Esophagus squamous epithelium (tissue), 4 donors: Measurements from ENCODE around the gene DPP4.

Experiments used
- CTCF ChIP-seq, 6 experiments: fragments of 450-650 bp in 4 of 6; fragments of 200-600 bp in 2 of 6; sonication (generic) in 2 of 6; IDR thresholded peaks; one replicate each; pipeline ENCODE4 v1.5.1; 2016 to 2019; ENCODE audit warnings: antibody characterized with exemption in 6 of 6, mild to moderate bottlenecking in 4 of 6, moderate library complexity in 4 of 6
- POLR2A ChIP-seq, 4 donors: fragments of 450-650 bp; IDR thresholded peaks; one replicate each; pipeline ENCODE4 v1.6.1; 2017; ENCODE audit warnings: antibody characterized with exemption in 4 of 4, mild to moderate bottlenecking in 4 of 4, moderate library complexity in 3 of 4

GRCh38 chr2:162092008-162092390, 18.0 kb upstream of the DPP4 start:
- TF ChIP-seq CTCF (IDR thresholded peaks at IDR 0.05) (no peak), POLR2A (IDR thresholded peaks at IDR 0.05) (no peak)
